ENCODE data around the gene FAXDC2.

The FAXDC2 gene

GRCh38 chr5:154857530-154858296 is 7.3 kb upstream of the FAXDC2 start:
- Histone ChIP-seq H3K4me3 (ENCODE audit: low read depth, low read length) (peak overlapping the region; percentile 81), H3K4me2 (ENCODE audit: low read length) (peak overlapping the region; percentile 81), H3K4me1 (ENCODE audit: control insufficient read depth in 1 of 2, insufficient read depth in 2 of 2, low read length in 2 of 2) (peaks cover 4 to 7% of the 10 kb centered on the region in 2 experiments), H2AK5ac (ENCODE audit: low read length) (no peak overlapping the region), H3K9me3 (ENCODE audit: insufficient read depth, low read depth, low read length) (no peaks in the 10 kb centered on the region), H3K9ac (ENCODE audit: low read length) (peak overlapping the region; percentile 94), H4K12ac (ENCODE audit: low read depth, low read length) (peak overlapping the region; percentile 37), H3K27ac (ENCODE audit: low read depth, low read length) (peak overlapping the region; percentile 98), H2AFZ (ENCODE audit: insufficient read depth, low read length, poor library complexity) (peak overlapping the region; percentile 65), H4K91ac (ENCODE audit: low read depth, low read length) (peak overlapping the region; percentile 61), H3K23ac (ENCODE audit: low read length) (no peak overlapping the region), H3K79me2 (ENCODE audit: control insufficient read depth, insufficient read depth, low read length, poor library complexity) (peaks cover 5% of the 10 kb centered on the region), H4K8ac (ENCODE audit: low read depth, low read length) (peak overlapping the region; percentile 73), H2BK120ac (ENCODE audit: insufficient read depth, low read length, poor library complexity) (peak overlapping the region; percentile 57), H3K14ac (ENCODE audit: low read length) (peak overlapping the region; percentile 69), H3K18ac (ENCODE audit: low read length) (peak overlapping the region; percentile 21), H3K79me1 (ENCODE audit: low read length) (peaks cover 15% of the 10 kb centered on the region), H3K4ac (ENCODE audit: low read depth, low read length) (peak overlapping the region; percentile 22), H2BK12ac (ENCODE audit: low read length) (no peak overlapping the region), H2BK5ac (ENCODE audit: low read depth, low read length, poor library complexity) (peak overlapping the region; percentile 87), H3K36me3 (ENCODE audit: control insufficient read depth in 1 of 2, insufficient read depth in 2 of 2, low read length in 2 of 2) (no peaks in the 10 kb centered on the region), H3K27me3 (ENCODE audit: insufficient read depth, low read length) (no peaks in the 10 kb centered on the region)
- no CpG with 5 or more reads among the region's 59 CpGs for WGBS (ENCODE audit: extremely low coverage, insufficient coverage, insufficient read length)
- DNase-seq, result peak; percentile 86 to 94

DNA sequence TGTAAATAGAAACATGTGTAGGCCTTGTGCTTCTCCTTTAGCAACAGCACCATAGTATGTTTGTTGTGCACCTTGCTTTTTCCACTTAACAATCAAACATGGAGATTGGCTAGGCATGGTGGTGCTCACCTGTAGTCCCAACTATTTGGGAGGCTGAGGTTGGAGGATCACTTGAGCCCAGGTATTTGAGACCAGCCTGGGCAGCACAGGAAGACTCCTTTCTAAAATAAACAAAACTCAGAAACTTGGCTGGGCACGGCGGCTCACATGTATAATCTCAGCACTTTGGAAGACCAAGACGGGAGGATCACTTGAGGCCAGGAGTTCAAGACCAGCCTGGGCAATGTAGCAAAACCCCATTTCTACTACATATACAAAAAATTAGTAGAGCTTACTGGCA is 948 bp upstream of the FAXDC2 start:
- no peak overlapping the region for H3K4ac ChIP-seq (ENCODE audit: low read depth, low read length)
- no peak overlapping the region for H3K27ac ChIP-seq (ENCODE audit: low read depth, low read length)
- H4K8ac ChIP-seq (ENCODE audit: low read depth, low read length), result no peak overlapping the region
- H3K79me2 ChIP-seq (ENCODE audit: control insufficient read depth, insufficient read depth, low read length, poor library complexity), result no peaks in the 10 kb centered on the region
- H2BK5ac ChIP-seq (ENCODE audit: low read depth, low read length, poor library complexity), result no peak overlapping the region
- H4K12ac ChIP-seq (ENCODE audit: low read depth, low read length), result no peak overlapping the region
- no peak overlapping the region for H2AK5ac ChIP-seq (ENCODE audit: low read length)
- WGBS (ENCODE audit: extremely low coverage, insufficient coverage, insufficient read length), result no CpG with 5 or more reads among the region's 3 CpGs
- no peak for DNase-seq
- H3K79me1 ChIP-seq (ENCODE audit: low read length), result no peaks in the 10 kb centered on the region
- no peaks in the 10 kb centered on the region for H3K9me3 ChIP-seq (ENCODE audit: insufficient read depth, low read depth, low read length)
- H3K14ac ChIP-seq (ENCODE audit: low read length), result no peak overlapping the region
- no peak overlapping the region for H2BK120ac ChIP-seq (ENCODE audit: insufficient read depth, low read length, poor library complexity)
- no peak overlapping the region for H3K4me2 ChIP-seq (ENCODE audit: low read length)
- H3K27me3 ChIP-seq (ENCODE audit: insufficient read depth, low read length), result no peaks in the 10 kb centered on the region
- H3K9ac ChIP-seq (ENCODE audit: low read length), result no peak overlapping the region
- H3K18ac ChIP-seq (ENCODE audit: low read length), result no peak overlapping the region
- no peak overlapping the region for H2AFZ ChIP-seq (ENCODE audit: insufficient read depth, low read length, poor library complexity)
- peaks cover 3 to 8% of the 10 kb centered on the region in 2 experiments for H3K4me1 ChIP-seq (ENCODE audit: control insufficient read depth in 1 of 2, insufficient read depth in 2 of 2, low read length in 2 of 2)
- no peak overlapping the region for H4K91ac ChIP-seq (ENCODE audit: low read depth, low read length)
- H3K36me3 ChIP-seq (ENCODE audit: control insufficient read depth in 1 of 2, insufficient read depth in 2 of 2, low read length in 2 of 2), result no peaks in the 10 kb centered on the region
- no peak overlapping the region for H3K4me3 ChIP-seq (ENCODE audit: low read depth, low read length)
- H3K23ac ChIP-seq (ENCODE audit: low read length), result no peak overlapping the region
- H2BK12ac ChIP-seq (ENCODE audit: low read length), result no peak overlapping the region

DNA sequence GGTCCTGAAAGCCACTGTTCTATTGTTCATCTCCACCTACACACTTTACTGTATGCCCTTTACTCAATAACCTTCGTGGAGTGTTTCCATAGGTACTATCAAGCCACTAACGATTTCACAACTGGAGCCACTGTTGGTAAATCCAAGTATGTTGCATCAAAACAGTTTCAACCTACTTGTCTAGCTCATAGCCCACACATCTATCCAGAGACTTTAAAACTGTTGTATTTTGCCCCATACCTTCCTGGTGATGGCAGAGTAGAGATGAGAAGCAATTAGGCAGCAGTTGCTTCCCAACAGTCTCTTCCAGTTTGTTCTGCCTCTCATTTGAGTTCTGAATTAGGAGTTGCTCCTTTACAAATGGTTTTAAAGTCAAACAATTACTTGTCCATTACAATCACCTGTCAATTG is 607 bp downstream of the FAXDC2 start:
- Histone ChIP-seq H3K18ac (ENCODE audit: low read length) (no peak overlapping the region), H3K79me1 (ENCODE audit: low read length) (no peaks in the 10 kb centered on the region)
- no CpG with 5 or more reads among the region's 2 CpGs for WGBS (ENCODE audit: extremely low coverage, insufficient coverage, insufficient read length)

GRCh38 chr5:154849264-154849785 is 1.1 kb downstream of the FAXDC2 start:
- H2BK5ac ChIP-seq (ENCODE audit: low read depth, low read length, poor library complexity), result no peak overlapping the region
- no peak overlapping the region for H3K4ac ChIP-seq (ENCODE audit: low read depth, low read length)
- H3K36me3 ChIP-seq (ENCODE audit: control insufficient read depth in 1 of 2, insufficient read depth in 2 of 2, low read length in 2 of 2), result no peaks in the 10 kb centered on the region
- no peak overlapping the region for H4K8ac ChIP-seq (ENCODE audit: low read depth, low read length)
- no peak overlapping the region for H3K9ac ChIP-seq (ENCODE audit: low read length)
- H3K4me3 ChIP-seq (ENCODE audit: low read depth, low read length), result no peak overlapping the region
- WGBS (ENCODE audit: extremely low coverage, insufficient coverage, insufficient read length), result no CpG with 5 or more reads among the region's 6 CpGs
- no peak overlapping the region for H3K23ac ChIP-seq (ENCODE audit: low read length)
- no peak overlapping the region for H4K91ac ChIP-seq (ENCODE audit: low read depth, low read length)
- H3K27ac ChIP-seq (ENCODE audit: low read depth, low read length), result no peak overlapping the region
- no peak overlapping the region for H3K18ac ChIP-seq (ENCODE audit: low read length)
- no peaks in the 10 kb centered on the region for H3K79me1 ChIP-seq (ENCODE audit: low read length)
- H3K79me2 ChIP-seq (ENCODE audit: control insufficient read depth, insufficient read depth, low read length, poor library complexity), result no peaks in the 10 kb centered on the region
- no peak overlapping the region for H4K12ac ChIP-seq (ENCODE audit: low read depth, low read length)
- no peak overlapping the region for H3K14ac ChIP-seq (ENCODE audit: low read length)
- H2BK12ac ChIP-seq (ENCODE audit: low read length), result no peak overlapping the region
- H2AFZ ChIP-seq (ENCODE audit: insufficient read depth, low read length, poor library complexity), result no peak overlapping the region
- no peak overlapping the region for H2BK120ac ChIP-seq (ENCODE audit: insufficient read depth, low read length, poor library complexity)
- no peak for DNase-seq
- H3K4me1 ChIP-seq (ENCODE audit: control insufficient read depth in 1 of 2, insufficient read depth in 2 of 2, low read length in 2 of 2), result peaks cover 3 to 10% of the 10 kb centered on the region in 2 experiments
- no peak overlapping the region for H2AK5ac ChIP-seq (ENCODE audit: low read length)
- H3K9me3 ChIP-seq (ENCODE audit: insufficient read depth, low read depth, low read length), result no peaks in the 10 kb centered on the region
- H3K4me2 ChIP-seq (ENCODE audit: low read length), result no peak overlapping the region
- no peaks in the 10 kb centered on the region for H3K27me3 ChIP-seq (ENCODE audit: insufficient read depth, low read length)

More for the DNA sequence above, 607 bp downstream of the FAXDC2 start:
- H4K12ac ChIP-seq (ENCODE audit: low read depth, low read length), result no peak overlapping the region
- no peak overlapping the region for H4K91ac ChIP-seq (ENCODE audit: low read depth, low read length)
- DNase-seq, result peak in 1 of 2 donors; percentile 29
- H3K36me3 ChIP-seq (ENCODE audit: control insufficient read depth in 1 of 2, insufficient read depth in 2 of 2, low read length in 2 of 2), result no peaks in the 10 kb centered on the region
- H3K79me2 ChIP-seq (ENCODE audit: control insufficient read depth, insufficient read depth, low read length, poor library complexity), result no peaks in the 10 kb centered on the region
- no peak overlapping the region for H3K9ac ChIP-seq (ENCODE audit: low read length)
- H3K27me3 ChIP-seq (ENCODE audit: insufficient read depth, low read length), result no peaks in the 10 kb centered on the region
- no peak overlapping the region for H2AK5ac ChIP-seq (ENCODE audit: low read length)
- no peak overlapping the region for H4K8ac ChIP-seq (ENCODE audit: low read depth, low read length)
- H2BK5ac ChIP-seq (ENCODE audit: low read depth, low read length, poor library complexity), result no peak overlapping the region
- no peak overlapping the region for H3K4ac ChIP-seq (ENCODE audit: low read depth, low read length)
- no peaks in the 10 kb centered on the region for H3K9me3 ChIP-seq (ENCODE audit: insufficient read depth, low read depth, low read length)
- H2BK120ac ChIP-seq (ENCODE audit: insufficient read depth, low read length, poor library complexity), result no peak overlapping the region
- H2AFZ ChIP-seq (ENCODE audit: insufficient read depth, low read length, poor library complexity), result no peak overlapping the region
- H3K4me3 ChIP-seq (ENCODE audit: low read depth, low read length), result no peak overlapping the region
- no peak overlapping the region for H2BK12ac ChIP-seq (ENCODE audit: low read length)
- no peak overlapping the region for H3K27ac ChIP-seq (ENCODE audit: low read depth, low read length)
- H3K4me2 ChIP-seq (ENCODE audit: low read length), result no peak overlapping the region
- H3K23ac ChIP-seq (ENCODE audit: low read length), result no peak overlapping the region
- H3K14ac ChIP-seq (ENCODE audit: low read length), result no peak overlapping the region
- H3K4me1 ChIP-seq (ENCODE audit: control insufficient read depth in 1 of 2, insufficient read depth in 2 of 2, low read length in 2 of 2), result peaks cover 3 to 8% of the 10 kb centered on the region in 2 experiments
